Measurements from ENCODE around the gene SLC25A34.

- TF ChIP-seq, protein P1, sequence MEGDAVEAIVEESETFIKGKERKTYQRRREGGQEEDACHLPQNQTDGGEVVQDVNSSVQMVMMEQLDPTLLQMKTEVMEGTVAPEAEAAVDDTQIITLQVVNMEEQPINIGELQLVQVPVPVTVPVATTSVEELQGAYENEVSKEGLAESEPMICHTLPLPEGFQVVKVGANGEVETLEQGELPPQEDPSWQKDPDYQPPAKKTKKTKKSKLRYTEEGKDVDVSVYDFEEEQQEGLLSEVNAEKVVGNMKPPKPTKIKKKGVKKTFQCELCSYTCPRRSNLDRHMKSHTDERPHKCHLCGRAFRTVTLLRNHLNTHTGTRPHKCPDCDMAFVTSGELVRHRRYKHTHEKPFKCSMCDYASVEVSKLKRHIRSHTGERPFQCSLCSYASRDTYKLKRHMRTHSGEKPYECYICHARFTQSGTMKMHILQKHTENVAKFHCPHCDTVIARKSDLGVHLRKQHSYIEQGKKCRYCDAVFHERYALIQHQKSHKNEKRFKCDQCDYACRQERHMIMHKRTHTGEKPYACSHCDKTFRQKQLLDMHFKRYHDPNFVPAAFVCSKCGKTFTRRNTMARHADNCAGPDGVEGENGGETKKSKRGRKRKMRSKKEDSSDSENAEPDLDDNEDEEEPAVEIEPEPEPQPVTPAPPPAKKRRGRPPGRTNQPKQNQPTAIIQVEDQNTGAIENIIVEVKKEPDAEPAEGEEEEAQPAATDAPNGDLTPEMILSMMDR (IDR thresholded peaks at IDR 0.05 in 2 of 3, conservative IDR thresholded peaks at IDR 0.05 in 1 of 3; ENCODE audit: borderline replicate concordance in 1 of 3, insufficient read depth in 1 of 3, low read depth in 2 of 3, low read length in 2 of 3), result no peak
- no peak for TF ChIP-seq MAX (IDR thresholded peaks at IDR 0.05)
- TF ChIP-seq, protein P2, sequence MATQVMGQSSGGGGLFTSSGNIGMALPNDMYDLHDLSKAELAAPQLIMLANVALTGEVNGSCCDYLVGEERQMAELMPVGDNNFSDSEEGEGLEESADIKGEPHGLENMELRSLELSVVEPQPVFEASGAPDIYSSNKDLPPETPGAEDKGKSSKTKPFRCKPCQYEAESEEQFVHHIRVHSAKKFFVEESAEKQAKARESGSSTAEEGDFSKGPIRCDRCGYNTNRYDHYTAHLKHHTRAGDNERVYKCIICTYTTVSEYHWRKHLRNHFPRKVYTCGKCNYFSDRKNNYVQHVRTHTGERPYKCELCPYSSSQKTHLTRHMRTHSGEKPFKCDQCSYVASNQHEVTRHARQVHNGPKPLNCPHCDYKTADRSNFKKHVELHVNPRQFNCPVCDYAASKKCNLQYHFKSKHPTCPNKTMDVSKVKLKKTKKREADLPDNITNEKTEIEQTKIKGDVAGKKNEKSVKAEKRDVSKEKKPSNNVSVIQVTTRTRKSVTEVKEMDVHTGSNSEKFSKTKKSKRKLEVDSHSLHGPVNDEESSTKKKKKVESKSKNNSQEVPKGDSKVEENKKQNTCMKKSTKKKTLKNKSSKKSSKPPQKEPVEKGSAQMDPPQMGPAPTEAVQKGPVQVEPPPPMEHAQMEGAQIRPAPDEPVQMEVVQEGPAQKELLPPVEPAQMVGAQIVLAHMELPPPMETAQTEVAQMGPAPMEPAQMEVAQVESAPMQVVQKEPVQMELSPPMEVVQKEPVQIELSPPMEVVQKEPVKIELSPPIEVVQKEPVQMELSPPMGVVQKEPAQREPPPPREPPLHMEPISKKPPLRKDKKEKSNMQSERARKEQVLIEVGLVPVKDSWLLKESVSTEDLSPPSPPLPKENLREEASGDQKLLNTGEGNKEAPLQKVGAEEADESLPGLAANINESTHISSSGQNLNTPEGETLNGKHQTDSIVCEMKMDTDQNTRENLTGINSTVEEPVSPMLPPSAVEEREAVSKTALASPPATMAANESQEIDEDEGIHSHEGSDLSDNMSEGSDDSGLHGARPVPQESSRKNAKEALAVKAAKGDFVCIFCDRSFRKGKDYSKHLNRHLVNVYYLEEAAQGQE (IDR thresholded peaks at IDR 0.05; ENCODE audit: low read depth), result no peak
- no peak for TF ChIP-seq POLR2AphosphoS5 (IDR thresholded peaks at IDR 0.05; ENCODE audit: low read depth, low read length)
- TF ChIP-seq JUND (IDR thresholded peaks at IDR 0.05), result no peak
- no peak for TF ChIP-seq SIN3A (IDR thresholded peaks at IDR 0.05; ENCODE audit: low read depth)
- no peak for TF ChIP-seq FOSL1 (IDR thresholded peaks at IDR 0.05; ENCODE audit: low read depth)
Measured at GRCh38 chr1:15690317-15690716, 45.7 kb upstream of the SLC25A34 start.

All from HCT116 (cell line).